H1 (cell line): Measurements from ENCODE around the gene ARL6IP4. TPM values are rescaled to one million over a fixed set of nuclear protein-coding genes. Genes with fewer than 3 reads are reported as not detected.

ENCODE experiments used
- CHD7 ChIP-seq: fragments of 300-600 bp; sonication (generic); IDR thresholded peaks from 2 replicates; pipeline ENCODE4 v1.7.1; 2012; ENCODE audit warnings: low read length, moderate library complexity, mild to moderate bottlenecking, inconsistent platforms; ENCODE audit not compliant: insufficient replicate concordance
- EP300 ChIP-seq, 2 experiments: IDR thresholded peaks; 1 replicate in 1 of 2; 2 replicates in 1 of 2; pipeline ENCODE4 v1.6.1; 2011 to 2012; ENCODE audit warnings: low read depth in 2 of 2, low read length in 2 of 2, mild to moderate bottlenecking in 2 of 2, borderline replicate concordance in 1 of 2, inconsistent platforms in 1 of 2, moderate library complexity in 1 of 2
- JUN ChIP-seq: IDR thresholded peaks from 2 replicates; pipeline ENCODE4 v1.6.1; 2011; ENCODE audit warnings: low read depth, mild to moderate bottlenecking, improper control_type of control experiment, low read length
- RAD21 ChIP-seq, 2 experiments: IDR thresholded peaks in 1 of 2; conservative IDR thresholded peaks in 1 of 2; 2 replicates each; pipeline ENCODE4 v1.6.1; 2011; ENCODE audit warnings: low read depth in 2 of 2, low read length in 2 of 2, improper control_type of control experiment in 1 of 2, inconsistent platforms in 1 of 2, mild to moderate bottlenecking in 1 of 2, moderate library complexity in 1 of 2
- SP1 ChIP-seq: IDR thresholded peaks from 2 replicates; pipeline ENCODE4 v1.6.1; 2011; ENCODE audit warnings: low read depth, low read length
- SUZ12 ChIP-seq: fragments of 200-600 bp; sonication (generic); IDR thresholded peaks from 2 replicates; pipeline ENCODE4 v1.6.1; 2012; ENCODE audit warnings: mild to moderate bottlenecking, inconsistent platforms, low read length, moderate library complexity, mixed read lengths
- TAF1 ChIP-seq: IDR thresholded peaks from 2 replicates; pipeline ENCODE4 v1.6.1; 2011; ENCODE audit warnings: mild to moderate bottlenecking, low read depth, low read length
- TCF12 ChIP-seq: IDR thresholded peaks from 2 replicates; pipeline ENCODE4 v1.6.1; 2011; ENCODE audit warnings: low read depth, mild to moderate bottlenecking, low read length
- polyA plus RNA-seq, 7 experiments: library from polyadenylated mRNA; depleted of rRNA in 3 of 7; stranded (reverse) in 5 of 7; unstranded in 2 of 7; fragments of >200 nt in 5 of 7; fragments of 200-250 nt in 2 of 7; gene quantifications; 1 replicate in 5 of 7; 2 replicates in 1 of 7; 4 replicates in 1 of 7; pipeline versions ENCODE4 v1.2.1 to v1.2.3, GENCODE V29; 2011 to 2013; ENCODE audit warnings: missing spikeins in 2 of 7, mixed read lengths in 2 of 7
- total RNA-seq: library from RNA; stranded (reverse); fragmentation: NEBNext Ultra II Directional; extraction: Animal tissue kit (Norgen Biotek cat#: 25700); gene quantifications from 2 replicates; pipeline ENCODE4 v1.2.1, GENCODE V29; 2021

The ARL6IP4 gene
- total and polyA plus RNA-seq, 2 of the 8 experiments (the other 6 are each of a cell fraction or from before 2014, with no cell fraction given): 76.4 to 109 TPM

GRCh38 chr12:122977655-122978392 is 2.7 kb upstream of the ARL6IP4 start (continued):
- no peak for TF ChIP-seq CHD7
- no peak for TF ChIP-seq SP1
- no peak for TF ChIP-seq JUN
- TF ChIP-seq TCF12: no peak
- TF ChIP-seq RAD21 (IDR thresholded peaks at IDR 0.05 in 1 of 2, conservative IDR thresholded peaks at IDR 0.05 in 1 of 2; ENCODE audit: low read depth in 2 of 2, low read length in 2 of 2): no peak
- TF ChIP-seq EP300 (IDR thresholded peaks at IDR 0.05; ENCODE audit: borderline replicate concordance in 1 of 2, low read depth in 2 of 2, low read length in 2 of 2): no peak
- no peak for TF ChIP-seq TAF1
- no peak for TF ChIP-seq SUZ12
- TF ChIP-seq, all 59 proteins: peak for 0
